ENCODE measurements around the gene GPANK1. TPM values are rescaled to one million over a fixed set of nuclear protein-coding genes. Genes with fewer than 3 reads are reported as not detected.

The GPANK1 gene
- total RNA-seq, 1 donor from 2014 or later = 24.2 TPM

DNA sequence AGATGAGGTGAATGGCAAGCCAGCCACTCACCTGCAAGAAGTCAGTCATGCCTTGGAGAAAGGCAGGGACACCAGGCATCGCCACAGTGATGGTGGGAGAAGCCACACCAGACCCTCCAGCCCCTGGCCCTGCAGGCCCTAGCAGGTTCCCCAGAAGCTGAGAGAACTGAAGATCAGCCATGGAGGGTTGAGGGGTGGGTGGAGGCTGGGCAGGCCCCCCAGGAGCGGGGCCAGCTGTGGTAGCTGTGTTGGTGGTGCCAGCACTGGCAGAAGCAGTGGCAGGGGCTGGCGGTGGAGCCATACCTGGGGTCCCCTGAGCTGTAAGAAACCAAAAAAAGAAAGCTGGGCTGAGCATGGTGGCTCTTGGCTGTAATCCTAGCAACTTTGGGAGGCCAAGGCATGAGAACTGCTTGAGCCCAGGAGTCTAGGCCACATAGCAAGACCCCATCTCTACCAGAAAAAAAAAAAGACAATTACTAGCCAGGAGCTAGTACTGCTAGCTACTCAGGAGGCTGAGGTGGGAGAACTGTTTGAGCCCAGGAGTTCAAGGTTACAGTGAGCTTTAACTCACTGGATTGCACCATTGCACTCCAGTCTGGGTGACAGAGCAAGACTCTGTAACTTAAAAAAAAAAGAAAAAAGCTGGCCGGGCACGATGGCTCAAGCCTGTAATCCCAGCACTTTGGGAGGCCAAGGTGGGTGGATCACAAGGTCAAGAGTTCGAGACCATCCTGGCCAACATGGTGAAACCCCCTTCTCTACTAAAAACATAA is 21.8 kb downstream of the GPANK1 start:
- POLR2A ChIA-PET = interaction anchor here (0.6 to 1.6 kb wide), 6 partner anchors 8 to 844 kb away, joined by 3 to 4 read pairs (median 3); no protein-coding TSS in a partner anchor
- no peak overlapping the region for H3K4me3 Mint-ChIP-seq
- no peak for DNase-seq

DNA sequence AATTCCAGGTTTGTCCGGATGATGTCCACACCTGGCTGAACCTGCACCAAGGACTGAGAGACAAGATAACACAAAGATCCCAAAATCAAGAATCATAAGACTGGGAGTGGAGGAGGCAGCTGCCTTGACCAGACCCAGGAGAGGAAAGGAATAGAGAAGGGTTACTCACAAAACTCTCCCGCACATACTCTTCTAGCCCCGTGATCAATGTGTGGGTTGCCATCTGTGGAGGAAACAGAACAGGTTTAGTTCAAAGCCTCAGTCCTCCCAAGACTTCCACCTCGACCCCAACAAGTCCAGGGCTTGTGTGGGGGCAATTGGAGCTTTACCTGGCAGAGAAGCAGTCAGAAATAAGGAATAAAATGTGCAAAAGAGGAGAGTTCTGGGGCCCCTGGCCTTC is 23.4 kb downstream of the GPANK1 start:
- peaks cover 80% of the 10 kb centered on the region for H3K36me3 Mint-ChIP-seq (ENCODE audit: low read depth)
- no peaks in the 10 kb centered on the region for H3K4me1 Mint-ChIP-seq
- ATAC-seq (ENCODE audit: low read depth) (no peak), DNase-seq (no peak)
- H3K4me3 Mint-ChIP-seq = no peak overlapping the region
- H3K9me3 Mint-ChIP-seq = no peaks in the 10 kb centered on the region
- CTCF ChIA-PET = no interaction called here
- TF ChIP-seq, protein P1, sequence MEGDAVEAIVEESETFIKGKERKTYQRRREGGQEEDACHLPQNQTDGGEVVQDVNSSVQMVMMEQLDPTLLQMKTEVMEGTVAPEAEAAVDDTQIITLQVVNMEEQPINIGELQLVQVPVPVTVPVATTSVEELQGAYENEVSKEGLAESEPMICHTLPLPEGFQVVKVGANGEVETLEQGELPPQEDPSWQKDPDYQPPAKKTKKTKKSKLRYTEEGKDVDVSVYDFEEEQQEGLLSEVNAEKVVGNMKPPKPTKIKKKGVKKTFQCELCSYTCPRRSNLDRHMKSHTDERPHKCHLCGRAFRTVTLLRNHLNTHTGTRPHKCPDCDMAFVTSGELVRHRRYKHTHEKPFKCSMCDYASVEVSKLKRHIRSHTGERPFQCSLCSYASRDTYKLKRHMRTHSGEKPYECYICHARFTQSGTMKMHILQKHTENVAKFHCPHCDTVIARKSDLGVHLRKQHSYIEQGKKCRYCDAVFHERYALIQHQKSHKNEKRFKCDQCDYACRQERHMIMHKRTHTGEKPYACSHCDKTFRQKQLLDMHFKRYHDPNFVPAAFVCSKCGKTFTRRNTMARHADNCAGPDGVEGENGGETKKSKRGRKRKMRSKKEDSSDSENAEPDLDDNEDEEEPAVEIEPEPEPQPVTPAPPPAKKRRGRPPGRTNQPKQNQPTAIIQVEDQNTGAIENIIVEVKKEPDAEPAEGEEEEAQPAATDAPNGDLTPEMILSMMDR (IDR thresholded peaks at IDR 0.05) = no peak
- intact Hi-C loops (cut with micrococcal nuclease) = no loop called here
- no peak overlapping the region for H3K27ac Mint-ChIP-seq
- H3K27me3 Mint-ChIP-seq = no peaks in the 10 kb centered on the region
- POLR2A ChIA-PET = interaction anchor here (1.1 kb wide), 1 partner anchor 45 kb away, joined by 3 read pairs; no protein-coding TSS in a partner anchor

More for the DNA sequence above, 21.8 kb downstream of the GPANK1 start:
- intact Hi-C loops (cut with micrococcal nuclease) = no loop called here
- TF ChIP-seq, protein P1 (IDR thresholded peaks at IDR 0.05) = no peak
- ATAC-seq (ENCODE audit: low read depth) = no peak
- Mint-ChIP-seq H3K27me3 (no peaks in the 10 kb centered on the region), H3K27ac (no peak overlapping the region), H3K4me1 (no peaks in the 10 kb centered on the region), H3K36me3 (ENCODE audit: low read depth) (peaks cover 81% of the 10 kb centered on the region), H3K9me3 (no peaks in the 10 kb centered on the region)
- CTCF ChIA-PET = no interaction called here

DNA sequence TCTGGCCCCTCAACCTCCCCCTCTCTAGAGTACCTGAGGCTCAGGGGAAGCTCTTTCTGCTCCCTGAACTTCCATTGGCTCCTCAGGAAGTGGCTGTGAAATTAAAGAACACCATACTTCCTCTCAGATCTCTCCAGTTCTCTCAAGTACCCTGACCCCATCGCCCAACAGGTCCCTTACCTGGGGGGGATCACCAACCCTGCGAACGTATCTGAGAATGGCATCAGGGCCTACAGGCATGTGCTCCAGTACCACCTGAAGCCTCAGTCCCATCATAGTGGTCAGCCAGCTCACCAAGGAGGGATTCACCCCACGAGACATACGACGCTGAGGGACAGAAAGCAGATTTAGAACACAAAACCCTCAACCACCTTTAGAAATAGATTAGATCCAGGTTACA is 24.2 kb downstream of the GPANK1 start:
- POLR2A ChIA-PET = interaction anchor here (1.1 to 1.7 kb wide), 3 partner anchors 12 to 46 kb away, joined by 3 to 6 read pairs (median 4); partner anchors contain the start of gene BAG6
- Mint-ChIP-seq H3K27me3 (no peaks in the 10 kb centered on the region), H3K9me3 (no peaks in the 10 kb centered on the region), H3K36me3 (ENCODE audit: low read depth) (peaks cover 80% of the 10 kb centered on the region), H3K27ac (no peak overlapping the region), H3K4me1 (no peaks in the 10 kb centered on the region), H3K4me3 (no peak overlapping the region)
- TF ChIP-seq, protein P1 (IDR thresholded peaks at IDR 0.05) = no peak
- CTCF ChIA-PET = no interaction called here
- ATAC-seq (ENCODE audit: low read depth) (no peak), DNase-seq (no peak)
- intact Hi-C loops (cut with micrococcal nuclease) = no loop called here

GRCh38 chr6:31639449-31639861 is 25.3 kb downstream of the GPANK1 start:
- ATAC-seq (ENCODE audit: low read depth) (no peak), DNase-seq (no peak)
- Mint-ChIP-seq H3K4me1 (no peaks in the 10 kb centered on the region), H3K9me3 (no peaks in the 10 kb centered on the region), H3K36me3 (ENCODE audit: low read depth) (peaks cover 80% of the 10 kb centered on the region), H3K27me3 (no peaks in the 10 kb centered on the region), H3K4me3 (no peak overlapping the region), H3K27ac (no peak overlapping the region)
- TF ChIP-seq, protein P1 (IDR thresholded peaks at IDR 0.05) = no peak
- intact Hi-C loops (cut with micrococcal nuclease) = no loop called here
- POLR2A ChIA-PET = interaction anchor here (1.2 to 1.7 kb wide), 2 partner anchors 18 to 203 kb away, joined by 3 to 6 read pairs; no protein-coding TSS in a partner anchor
- CTCF ChIA-PET = no interaction called here

GRCh38 chr6:31639043-31639442 is 25.8 kb downstream of the GPANK1 start:
- no peaks in the 10 kb centered on the region for H3K27me3 Mint-ChIP-seq
- H3K4me1 Mint-ChIP-seq = no peaks in the 10 kb centered on the region
- TF ChIP-seq, protein P1 (IDR thresholded peaks at IDR 0.05) = no peak
- no peak overlapping the region for H3K4me3 Mint-ChIP-seq
- no peak overlapping the region for H3K27ac Mint-ChIP-seq
- peaks cover 81% of the 10 kb centered on the region for H3K36me3 Mint-ChIP-seq (ENCODE audit: low read depth)
- CTCF ChIA-PET = interaction anchor here (1.5 kb wide), 1 partner anchor 88 kb away, joined by 3 read pairs; no protein-coding TSS in a partner anchor
- POLR2A ChIA-PET = interaction anchor here (0.8 to 1.7 kb wide), 4 partner anchors 13 to 203 kb away, joined by 3 to 6 read pairs (median 4); partner anchors contain the start of gene BAG6
- no peak for DNase-seq
- no peak for ATAC-seq (ENCODE audit: low read depth)
- H3K9me3 Mint-ChIP-seq = no peaks in the 10 kb centered on the region
- intact Hi-C loops (cut with micrococcal nuclease) = no loop called here
